CD4-positive, alpha-beta T cell (primary cell): ENCODE data around the gene BICDL2. TPM values are rescaled to one million over a fixed set of nuclear protein-coding genes. Genes with fewer than 3 reads are reported as not detected.

Source experiments
- ATAC-seq: fragments of 200-7000 bp; cut with Tn5 transposase; one replicate; pipeline ENCODE4 v1.10.0; 2022; ENCODE audit warnings: mild to moderate bottlenecking; ENCODE audit not compliant: poor library complexity
- CTCF ChIA-PET: fragments of 350-600 bp; sonication (Branson Sonifier 250); formaldehyde crosslinking; loops from one replicate; lab custom pipeline; 2021; ENCODE audit warnings: antibody characterized with exemption, inconsistent platforms; lab: Charles Lee
- POLR2A ChIA-PET: fragments of 350-600 bp; sonication (Branson Sonifier 250); formaldehyde crosslinking; loops from one replicate; lab custom pipeline; 2021; ENCODE audit warnings: antibody characterized with exemption, inconsistent platforms; lab: Charles Lee
- DNase-seq, 14 experiments: peaks; one replicate each; pipeline ENCODE4 v3.0.0-alpha.2; 2013 to 2020; ENCODE audit warnings: mixed read lengths in 2 of 14
- H3K27ac ChIP-seq, 2 donors: one replicate each; pipeline versions ENCODE4 v1.5.1 to v1.7.0; 2013; ENCODE audit warnings: low read length in 2 of 2, low read depth in 1 of 2, mild to moderate bottlenecking in 1 of 2
- H3K27me3 ChIP-seq, 2 experiments: 1 replicate in 1 of 2; 2 replicates in 1 of 2; pipeline versions ENCODE4 v1.6.1 to v1.7.0; 2013; ENCODE audit warnings: low read length in 2 of 2, control low read depth in 1 of 2, mild to moderate bottlenecking in 1 of 2, moderate library complexity in 1 of 2; ENCODE audit not compliant: insufficient read depth in 2 of 2, control insufficient read depth in 1 of 2
- H3K36me3 ChIP-seq: one replicate; pipeline ENCODE4 v1.6.1; 2013; ENCODE audit warnings: low read length, control low read depth; ENCODE audit not compliant: insufficient read depth
- H3K4me1 ChIP-seq: one replicate; pipeline ENCODE4 v1.6.1; 2013; ENCODE audit warnings: low read length, control low read depth; ENCODE audit not compliant: insufficient read depth
- H3K4me3 ChIP-seq: one replicate; pipeline ENCODE4 v1.5.1; 2013; ENCODE audit warnings: mild to moderate bottlenecking, low read length, moderate library complexity
- H3K9me3 ChIP-seq, 2 experiments: 1 replicate in 1 of 2; 2 replicates in 1 of 2; pipeline versions ENCODE4 v1.6.1 to v1.7.0; 2013; ENCODE audit warnings: low read length in 2 of 2, mild to moderate bottlenecking in 2 of 2, control low read depth in 1 of 2, moderate library complexity in 1 of 2; ENCODE audit not compliant: control insufficient read depth in 1 of 2, insufficient read depth in 1 of 2
- H3K27ac Mint-ChIP-seq: one replicate; pipeline ENCODE4 v1.8.0; 2020; ENCODE audit warnings: mixed read lengths
- H3K27me3 Mint-ChIP-seq: one replicate; pipeline ENCODE4 v1.8.0; 2021; ENCODE audit warnings: mixed read lengths
- H3K36me3 Mint-ChIP-seq: one replicate; pipeline ENCODE4 v1.8.0; 2021; ENCODE audit warnings: low read depth, mixed read lengths
- H3K4me1 Mint-ChIP-seq: one replicate; pipeline ENCODE4 v1.8.0; 2021; ENCODE audit warnings: low read depth, mixed read lengths
- H3K4me3 Mint-ChIP-seq: one replicate; pipeline ENCODE4 v1.8.0; 2020; ENCODE audit warnings: mild to moderate bottlenecking, mixed read lengths
- H3K9me3 Mint-ChIP-seq: one replicate; pipeline ENCODE4 v1.8.0; 2020; ENCODE audit warnings: mixed read lengths
- intact Hi-C, 2 experiments: fragments of 100-400 bp; cut with DNase I in 1 of 2; cut with micrococcal nuclease in 1 of 2; formaldehyde crosslinking; loops; one replicate each; pipeline versions ENCODE4 v1.15.1 to v1.9.0; 2023 to 2025; cut with DNase I, micrococcal nuclease
- total RNA-seq, 174 experiments: library from RNA in 2 of 174; stranded (reverse) in 2 of 174; gene quantifications; one replicate each; pipeline ENCODE4 v1.2.3 and lab custom pipeline; 2021 to 2026
- TF ChIP-seq, protein P1 (sequence below): fragments of 200-600 bp; IDR thresholded peaks from one replicate; pipeline ENCODE4 v1.8.0; 2022; ENCODE audit warnings: antibody characterized with exemption, mild to moderate bottlenecking

Gene BICDL2
- total RNA-seq, 2 experiments from 2014 or later = not detected

DNA sequence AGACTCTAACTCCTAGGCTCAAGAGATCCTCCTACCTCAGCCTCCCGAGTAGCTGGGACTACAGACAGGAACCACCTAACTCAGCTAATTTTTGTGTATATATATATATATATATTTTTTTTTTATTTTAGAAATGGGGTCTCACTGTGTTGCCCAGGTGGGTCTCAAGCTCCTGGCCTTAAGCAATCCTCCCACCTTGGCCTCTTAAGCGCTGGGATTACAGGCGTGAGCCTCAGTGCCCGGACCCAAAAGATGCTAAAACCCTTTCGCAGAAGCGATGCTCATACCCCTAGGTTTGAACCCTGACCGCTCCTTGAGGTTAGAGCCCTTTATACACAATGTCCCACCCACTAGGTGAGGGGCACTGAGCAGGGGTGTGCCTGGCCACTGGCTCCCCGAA is 26.2 kb downstream of the BICDL2 start:
- POLR2A ChIA-PET = no interaction called here

DNA sequence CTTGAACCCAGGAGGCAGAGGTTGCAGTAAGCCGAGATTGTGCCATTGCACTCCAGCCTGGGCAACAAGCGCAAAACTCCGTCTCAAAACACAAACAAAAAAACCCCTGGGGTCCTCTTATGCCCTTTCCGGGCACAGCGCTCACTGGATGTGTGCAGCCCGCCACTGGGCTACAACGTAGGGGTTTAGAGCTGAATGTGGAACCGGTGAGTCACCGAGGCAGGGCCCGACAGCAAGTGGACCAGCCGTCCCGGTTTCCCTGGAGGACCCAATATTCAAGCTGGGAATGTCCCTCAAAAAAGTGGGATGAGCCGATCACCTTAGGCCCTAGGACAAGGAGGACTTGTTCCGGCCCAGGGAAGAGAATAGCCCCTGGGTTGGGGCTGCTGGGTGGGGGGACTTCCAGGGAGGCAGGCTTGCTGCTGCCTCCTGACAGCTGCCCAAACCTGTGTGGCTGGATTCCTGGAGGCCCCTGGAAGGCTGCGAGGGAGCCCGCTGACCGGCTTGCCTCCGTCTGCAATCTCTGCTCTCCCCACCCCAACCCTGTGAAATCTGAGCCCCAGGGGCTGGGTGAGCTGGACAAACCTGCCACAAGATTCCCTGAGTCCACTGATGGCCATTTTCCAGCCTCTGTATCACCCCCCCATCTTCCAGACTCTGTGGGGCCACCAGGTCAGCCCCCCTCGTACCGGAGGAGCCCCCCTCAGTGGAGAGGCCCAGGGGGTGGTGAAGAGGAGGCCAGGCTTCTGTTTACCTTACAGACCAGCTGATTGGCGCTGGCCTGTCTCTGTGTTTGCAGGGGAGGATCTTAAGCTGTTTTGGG is 27.0 kb downstream of the BICDL2 start:
- TF ChIP-seq, protein P1, sequence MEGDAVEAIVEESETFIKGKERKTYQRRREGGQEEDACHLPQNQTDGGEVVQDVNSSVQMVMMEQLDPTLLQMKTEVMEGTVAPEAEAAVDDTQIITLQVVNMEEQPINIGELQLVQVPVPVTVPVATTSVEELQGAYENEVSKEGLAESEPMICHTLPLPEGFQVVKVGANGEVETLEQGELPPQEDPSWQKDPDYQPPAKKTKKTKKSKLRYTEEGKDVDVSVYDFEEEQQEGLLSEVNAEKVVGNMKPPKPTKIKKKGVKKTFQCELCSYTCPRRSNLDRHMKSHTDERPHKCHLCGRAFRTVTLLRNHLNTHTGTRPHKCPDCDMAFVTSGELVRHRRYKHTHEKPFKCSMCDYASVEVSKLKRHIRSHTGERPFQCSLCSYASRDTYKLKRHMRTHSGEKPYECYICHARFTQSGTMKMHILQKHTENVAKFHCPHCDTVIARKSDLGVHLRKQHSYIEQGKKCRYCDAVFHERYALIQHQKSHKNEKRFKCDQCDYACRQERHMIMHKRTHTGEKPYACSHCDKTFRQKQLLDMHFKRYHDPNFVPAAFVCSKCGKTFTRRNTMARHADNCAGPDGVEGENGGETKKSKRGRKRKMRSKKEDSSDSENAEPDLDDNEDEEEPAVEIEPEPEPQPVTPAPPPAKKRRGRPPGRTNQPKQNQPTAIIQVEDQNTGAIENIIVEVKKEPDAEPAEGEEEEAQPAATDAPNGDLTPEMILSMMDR = no peak
- Mint-ChIP-seq H3K4me1 (peaks cover 27% of the 10 kb centered on the region), H3K27ac (no peak overlapping the region), H3K9me3 (no peaks in the 10 kb centered on the region), H3K27me3 (peaks cover 31% of the 10 kb centered on the region), H3K36me3 (no peaks in the 10 kb centered on the region), H3K4me3 (no peak overlapping the region)
- ATAC-seq (no peak), DNase-seq (no peak)
- H3K4me1 ChIP-seq = peaks cover 49% of the 10 kb centered on the region
- no peak overlapping the region for H3K4me3 ChIP-seq
- peaks cover 6 to 9% of the 10 kb centered on the region in 2 experiments for H3K27me3 ChIP-seq
- CTCF ChIA-PET = interaction anchor here (11.4 kb wide), 1 partner anchor 20 kb away, joined by 181 read pairs; no protein-coding TSS in a partner anchor
- POLR2A ChIA-PET = interaction anchor here (0.5 kb wide), 1 partner anchor 54 kb away, joined by 5 read pairs; no protein-coding TSS in a partner anchor
- no peaks in the 10 kb centered on the region for H3K36me3 ChIP-seq
- peaks cover 0 to 10% of the 10 kb centered on the region in 2 experiments for H3K9me3 ChIP-seq
- H3K27ac ChIP-seq = no peak overlapping the region
- intact Hi-C loops = no loop called here

More for the DNA sequence above, 26.2 kb downstream of the BICDL2 start:
- H3K27me3 Mint-ChIP-seq = peaks cover 28% of the 10 kb centered on the region
- intact Hi-C loops = no loop called here
- no peak for DNase-seq
- H3K9me3 Mint-ChIP-seq = no peaks in the 10 kb centered on the region
- no peaks in the 10 kb centered on the region for H3K36me3 ChIP-seq
- CTCF ChIA-PET = interaction anchor here (11.4 kb wide), 1 partner anchor 19 kb away, joined by 181 read pairs; no protein-coding TSS in a partner anchor
- peaks cover 0 to 10% of the 10 kb centered on the region in 2 experiments for H3K9me3 ChIP-seq
- H3K36me3 Mint-ChIP-seq = no peaks in the 10 kb centered on the region
- H3K4me3 Mint-ChIP-seq = no peak overlapping the region
- ATAC-seq = no peak
- H3K27ac ChIP-seq = no peak overlapping the region
- H3K27ac Mint-ChIP-seq = no peak overlapping the region
- peaks cover 46% of the 10 kb centered on the region for H3K4me1 ChIP-seq
- H3K27me3 ChIP-seq = peaks cover 6 to 9% of the 10 kb centered on the region in 2 experiments
- H3K4me1 Mint-ChIP-seq = peaks cover 23% of the 10 kb centered on the region
- no peak overlapping the region for H3K4me3 ChIP-seq
- TF ChIP-seq, protein P1 = no peak

DNA sequence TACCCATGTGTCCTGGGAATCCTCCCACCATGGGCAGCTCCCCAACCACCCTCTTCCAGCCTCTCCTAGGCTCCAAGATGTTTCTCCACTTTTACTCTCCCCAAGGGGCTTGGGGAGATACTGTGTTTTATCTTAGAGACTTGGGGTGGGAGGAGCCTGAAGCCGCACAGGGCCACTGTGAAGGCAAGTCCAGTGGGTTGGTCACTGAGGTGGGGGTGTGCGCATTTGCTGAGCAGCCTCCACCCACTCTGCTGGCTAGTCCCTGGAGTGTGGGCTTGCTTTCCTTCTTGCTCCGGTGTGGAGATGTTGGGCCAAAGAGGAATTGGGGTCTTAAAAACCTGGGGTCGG is 28.1 kb downstream of the BICDL2 start:
- no peaks in the 10 kb centered on the region for H3K9me3 Mint-ChIP-seq
- no peak overlapping the region for H3K27ac ChIP-seq
- peak overlapping the region; percentile 71 for H3K4me3 Mint-ChIP-seq

More for the DNA sequence above, 28.1 kb downstream of the BICDL2 start:
- Histone ChIP-seq H3K4me3 (peak overlapping the region; percentile 20), H3K36me3 (no peaks in the 10 kb centered on the region), H3K4me1 (peaks cover 51% of the 10 kb centered on the region), H3K9me3 (peaks cover 0 to 5% of the 10 kb centered on the region in 2 experiments), H3K27me3 (peaks cover 6 to 9% of the 10 kb centered on the region in 2 experiments)
- ChIA-PET CTCF (interaction anchor here (11.4 kb wide), 1 partner anchor 21 kb away, joined by 181 read pairs; no protein-coding TSS in a partner anchor), POLR2A (interaction anchor here (1.2 to 1.4 kb wide), 2 partner anchors 12 to 14 kb away, joined by 8 read pairs; partner anchors contain the start of genes HCFC1R1 and TNFRSF12A)
- intact Hi-C loops = no loop called here
- DNase-seq = no peak
- no peaks in the 10 kb centered on the region for H3K36me3 Mint-ChIP-seq
- no peak for ATAC-seq
- peaks cover 32% of the 10 kb centered on the region for H3K4me1 Mint-ChIP-seq
- H3K27ac Mint-ChIP-seq = no peak overlapping the region
- H3K27me3 Mint-ChIP-seq = peaks cover 30% of the 10 kb centered on the region
- TF ChIP-seq, protein P1 = no peak
